Jurkat, Clone E6-1 (cell line): ENCODE measurements around the gene KDM2B. TPM values are rescaled to one million over a fixed set of nuclear protein-coding genes. Genes with fewer than 3 reads are reported as not detected.
A peak's percentile ranks its signal among the peaks of the same experiment; 100 is the strongest.

Source experiments
- DNase-seq: peaks from one replicate; pipeline ENCODE4 v3.0.0-alpha.2; 2011; ENCODE audit warnings: low read depth, low spot score
- H3K4me3 ChIP-seq: 2 replicates; pipeline ENCODE4 v1.5.1; 2011; ENCODE audit warnings: mild to moderate bottlenecking, low read length, control low read depth, moderate library complexity
- polyA plus RNA-seq: library from polyadenylated mRNA; unstranded; fragments of >200 nt; gene quantifications from one replicate; pipeline ENCODE4 v1.2.1, GENCODE V29; 2012; ENCODE audit warnings: missing spikeins; ENCODE audit not compliant: insufficient read length, insufficient read depth

KDM2B gene
- 54.3 TPM for polyA plus RNA-seq

- no peak for DNase-seq
- peak within 1 kb of the TSS; percentile 53 for H3K4me3 ChIP-seq
Measured at GRCh38 chr12:121580959-121581685, at the start of gene KDM2B. KDM2B (minus strand) TSS chr12:121581023; CDS start chr12:121580911, 112 bp downstream.

GRCh38 chr12:121628536-121628935 is 47.7 kb upstream of the KDM2B start:
- H3K4me3 ChIP-seq: peak overlapping the region; percentile 68
- DNase-seq: no peak

GRCh38 chr12:121628037-121628436 is 47.2 kb upstream of the KDM2B start:
- H3K4me3 ChIP-seq: peak overlapping the region; percentile 68
- no peak for DNase-seq

- DNase-seq: peak; percentile 87
- H3K4me3 ChIP-seq: peak overlapping the region; percentile 68
Measured at GRCh38 chr12:121626853-121627640, 46.2 kb upstream of the KDM2B start.

GRCh38 chr12:121626087-121626852 is 45.4 kb upstream of the KDM2B start, which contains the start of gene ORAI1:
ORAI1 (plus strand) TSS chr12:121626530.
- peak within 1 kb of the TSS; percentile 68 for H3K4me3 ChIP-seq
- DNase-seq: peak; percentile 90

GRCh38 chr12:121620333-121620891 is 39.6 kb upstream of the KDM2B start:
- no peak overlapping the region for H3K4me3 ChIP-seq
- no peak for DNase-seq

GRCh38 chr12:121618659-121619233 is 37.9 kb upstream of the KDM2B start:
- no peak for DNase-seq
- H3K4me3 ChIP-seq: no peak overlapping the region

GRCh38 chr12:121614872-121615467 is 34.1 kb upstream of the KDM2B start:
- no peak for DNase-seq
- no peak overlapping the region for H3K4me3 ChIP-seq

- DNase-seq: no peak
- no peak overlapping the region for H3K4me3 ChIP-seq
Measured at GRCh38 chr12:121613462-121613861, 32.6 kb upstream of the KDM2B start.

GRCh38 chr12:121611306-121611705 is 30.5 kb upstream of the KDM2B start:
- no peak overlapping the region for H3K4me3 ChIP-seq
- no peak for DNase-seq

GRCh38 chr12:121610239-121611149 is 29.7 kb upstream of the KDM2B start:
- no peak for DNase-seq
- no peak overlapping the region for H3K4me3 ChIP-seq

- no peak for DNase-seq
- no peak overlapping the region for H3K4me3 ChIP-seq
Measured at GRCh38 chr12:121608301-121608700, 27.5 kb upstream of the KDM2B start.

GRCh38 chr12:121603581-121603980 is 22.8 kb upstream of the KDM2B start:
- no peak for DNase-seq
- no peak overlapping the region for H3K4me3 ChIP-seq

- no peak overlapping the region for H3K4me3 ChIP-seq
- no peak for DNase-seq
Measured at GRCh38 chr12:121602766-121603165, 21.9 kb upstream of the KDM2B start.

GRCh38 chr12:121600702-121601336 is 20.0 kb upstream of the KDM2B start:
- H3K4me3 ChIP-seq: no peak overlapping the region
- no peak for DNase-seq

- no peak for DNase-seq
- no peak overlapping the region for H3K4me3 ChIP-seq
Measured at GRCh38 chr12:121596526-121596925, 15.7 kb upstream of the KDM2B start.

- no peak for DNase-seq
Measured at GRCh38 chr12:121595520-121595919, 14.7 kb upstream of the KDM2B start.

More at GRCh38 chr12:121595520-121595919, 14.7 kb upstream of the KDM2B start:
- no peak overlapping the region for H3K4me3 ChIP-seq
